HG03432 (cell line): ENCODE data around the gene AIP.
A peak's percentile ranks its signal among the peaks of the same experiment; 100 is the strongest.
"Not testable (repeated sequence)": the region's sequence is repeated elsewhere in the genome, so short reads cannot be mapped to it uniquely, and the experiment has no call there.

Experiments
- ATAC-seq: cut with Tn5 transposase; IDR thresholded peaks from one replicate; pipeline ENCODE4 v1.9.1; 2021; ENCODE audit warnings: mild to moderate bottlenecking, moderate library complexity; ENCODE audit not compliant: unreplicated experiment

AIP gene

DNA sequence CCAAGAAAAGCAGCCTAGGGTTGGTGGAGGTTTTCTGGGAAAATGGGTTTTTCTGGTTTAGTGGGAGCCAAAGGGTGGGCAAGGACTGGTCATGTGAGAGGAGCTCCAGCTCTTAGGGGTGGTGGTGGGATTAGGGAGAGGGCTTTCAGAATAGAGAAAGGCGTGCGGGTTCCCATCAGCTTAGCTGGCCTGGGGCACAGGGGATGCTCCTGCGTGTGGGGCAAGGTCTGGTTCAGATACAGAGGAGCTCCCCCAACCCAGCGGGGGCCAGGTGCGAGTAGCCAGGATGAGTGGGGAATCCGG lies 14.4 kb upstream of the AIP start:
- ATAC-seq = peak; percentile 1

DNA sequence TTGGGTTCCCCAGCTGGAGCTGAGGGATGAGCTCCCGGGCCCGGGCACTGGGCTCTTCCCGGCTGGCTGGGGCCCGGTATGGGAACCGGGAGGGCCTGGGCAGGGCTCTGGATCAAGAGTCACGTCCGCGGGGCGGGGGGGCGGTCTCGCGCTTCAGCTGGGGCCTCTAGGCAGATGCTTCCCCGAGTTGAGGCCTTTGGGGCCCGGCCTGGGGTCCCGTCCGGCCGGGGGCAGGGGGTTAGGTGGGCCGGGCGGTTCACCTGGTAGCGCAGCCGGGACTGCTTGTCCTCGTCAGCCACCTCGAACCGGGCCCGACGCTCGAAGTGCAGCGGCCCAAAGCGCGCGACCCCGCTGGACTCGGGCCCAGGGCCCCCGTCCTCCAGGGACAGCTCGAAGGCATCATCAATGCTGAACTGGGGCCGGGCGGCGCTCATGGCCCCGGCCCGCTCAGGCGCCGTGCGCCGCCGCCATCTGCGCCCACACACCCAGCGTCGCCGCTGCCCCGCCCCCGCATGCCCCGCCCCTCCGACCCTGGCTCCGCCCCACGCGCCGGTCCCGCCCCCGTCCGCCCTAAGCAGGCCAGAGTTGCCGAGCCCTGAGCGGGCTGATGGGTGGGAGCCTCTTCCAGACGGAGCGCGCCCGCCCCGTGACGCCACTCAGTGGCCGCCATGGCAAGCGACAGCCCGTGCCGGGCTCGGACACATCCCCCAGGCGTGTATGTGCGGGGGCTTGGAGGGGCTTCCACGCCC lies 13.9 kb upstream of the AIP start, which contains the start of gene TMEM134:
TSS of gene TMEM134 (minus strand) at position 493 of the 749 bp plus-strand sequence. CDS start at position 434, 59 bp downstream.
- ATAC-seq = peak; percentile 70

GRCh38 chr11:67469508-67469811 lies 13.4 kb upstream of the AIP start:
- no peak for ATAC-seq

DNA sequence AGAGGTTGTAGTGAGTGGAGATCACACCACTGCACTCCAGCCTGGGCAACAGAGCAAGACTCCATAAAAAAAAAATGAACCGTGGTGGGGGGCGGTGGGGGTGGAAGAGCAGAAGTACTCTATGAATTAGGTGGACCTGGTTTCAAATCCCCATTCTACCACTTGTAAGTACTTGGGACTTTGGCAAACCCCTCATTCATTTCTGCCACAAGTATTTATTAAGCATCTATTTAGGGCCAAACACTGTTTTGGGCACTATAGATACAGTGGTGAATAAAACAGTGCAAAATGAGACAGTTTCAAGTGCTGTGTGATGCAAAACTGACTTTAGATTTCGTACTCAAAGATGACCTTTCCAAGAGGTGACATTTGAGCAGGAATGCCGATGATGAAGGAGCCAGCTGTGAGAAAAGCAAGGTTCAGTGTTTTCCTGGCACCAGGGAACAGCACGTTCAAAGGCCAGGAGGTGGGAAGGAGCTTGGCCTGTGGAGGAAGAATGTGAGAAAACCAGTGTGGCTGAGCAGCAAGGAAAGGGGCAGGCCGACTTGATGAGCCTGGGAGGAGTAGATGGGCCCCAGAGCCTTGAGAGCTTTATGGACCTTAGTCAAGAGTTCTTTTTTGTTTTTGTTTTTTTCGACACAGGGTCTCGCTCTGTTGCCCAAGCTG lies 12.4 kb upstream of the AIP start:
- no peak for ATAC-seq

- no peak for ATAC-seq
Observed at GRCh38 chr11:67472882-67473281, 9.9 kb upstream of the AIP start.

DNA sequence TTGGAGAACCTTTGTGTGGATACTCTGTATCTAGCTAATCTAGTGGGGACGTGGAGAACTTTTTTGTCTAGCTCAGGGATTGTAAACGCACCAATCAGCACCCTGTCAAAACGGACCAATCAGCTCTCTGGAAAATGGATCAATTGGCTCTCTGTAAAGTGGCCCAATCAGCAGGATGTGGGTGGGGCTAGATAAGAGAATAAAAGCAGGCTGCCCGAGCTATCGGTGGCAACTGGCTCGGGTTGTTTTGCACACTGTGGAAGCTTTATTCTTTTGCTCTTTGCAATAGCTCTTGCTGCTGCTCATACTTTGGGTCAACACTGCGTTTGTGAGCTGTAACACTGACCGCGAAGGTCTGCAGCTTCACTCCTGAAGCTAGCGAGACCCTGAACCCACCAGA lies 6.1 kb upstream of the AIP start:
- not testable (repeated sequence) for ATAC-seq

DNA sequence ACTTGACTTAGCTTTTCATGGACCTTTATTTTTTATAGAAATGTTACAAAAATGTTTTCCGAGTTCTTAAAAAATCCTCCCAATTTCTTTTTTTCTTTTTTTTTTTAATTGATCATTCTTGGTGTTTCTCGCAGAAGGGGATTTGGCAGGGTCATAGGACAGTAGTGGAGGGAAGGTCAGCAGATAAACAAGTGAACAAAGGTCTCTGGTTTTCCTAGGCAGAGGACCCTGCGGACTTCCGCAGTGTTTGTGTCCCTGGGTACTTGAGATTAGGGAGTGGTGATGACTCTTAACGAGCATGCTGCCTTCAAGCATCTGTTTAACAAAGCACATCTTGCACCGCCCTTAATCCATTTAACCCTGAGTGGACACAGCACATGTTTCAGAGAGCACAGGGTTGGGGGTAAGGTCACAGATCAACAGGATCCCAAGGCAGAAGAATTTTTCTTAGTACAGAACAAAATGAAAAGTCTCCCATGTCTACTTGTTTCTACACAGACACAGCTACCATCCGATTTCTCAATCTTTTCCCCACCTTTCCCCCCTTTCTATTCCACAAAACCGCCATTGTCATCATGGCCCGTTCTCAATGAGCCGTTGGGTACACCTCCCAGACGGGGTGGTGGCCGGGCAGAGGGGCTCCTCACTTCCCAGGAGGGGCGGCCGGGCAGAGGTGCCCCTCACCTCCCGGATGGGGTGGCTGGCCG lies 5.3 kb upstream of the AIP start:
- not testable (repeated sequence) for ATAC-seq

DNA sequence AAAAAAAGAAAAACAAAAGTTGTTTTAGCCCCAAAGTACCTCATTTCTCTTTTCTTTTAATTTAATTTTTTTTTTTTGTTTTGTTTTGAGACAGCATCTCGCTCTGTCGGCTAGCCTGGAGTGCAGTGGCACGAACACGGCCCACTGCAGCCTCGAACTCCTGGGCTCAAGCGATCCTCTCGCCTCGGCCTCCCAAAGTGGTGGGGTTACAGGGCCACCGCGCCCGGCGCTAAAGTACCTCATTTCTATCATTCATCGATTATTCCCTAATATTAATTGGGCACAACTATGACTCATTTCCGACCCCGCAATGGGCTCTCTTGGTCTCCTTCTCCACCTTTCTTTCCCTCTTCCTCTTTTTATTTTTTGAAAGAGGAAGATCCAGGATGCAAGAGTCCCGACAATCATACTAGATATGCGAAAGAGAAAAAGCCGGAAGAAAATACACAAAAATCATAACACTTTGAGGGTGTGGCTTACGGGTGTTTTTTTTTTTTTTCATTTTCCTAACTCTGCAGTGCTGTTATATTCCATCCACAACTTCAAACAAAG lies 475 bp upstream of the AIP start:
- ATAC-seq = no peak

DNA sequence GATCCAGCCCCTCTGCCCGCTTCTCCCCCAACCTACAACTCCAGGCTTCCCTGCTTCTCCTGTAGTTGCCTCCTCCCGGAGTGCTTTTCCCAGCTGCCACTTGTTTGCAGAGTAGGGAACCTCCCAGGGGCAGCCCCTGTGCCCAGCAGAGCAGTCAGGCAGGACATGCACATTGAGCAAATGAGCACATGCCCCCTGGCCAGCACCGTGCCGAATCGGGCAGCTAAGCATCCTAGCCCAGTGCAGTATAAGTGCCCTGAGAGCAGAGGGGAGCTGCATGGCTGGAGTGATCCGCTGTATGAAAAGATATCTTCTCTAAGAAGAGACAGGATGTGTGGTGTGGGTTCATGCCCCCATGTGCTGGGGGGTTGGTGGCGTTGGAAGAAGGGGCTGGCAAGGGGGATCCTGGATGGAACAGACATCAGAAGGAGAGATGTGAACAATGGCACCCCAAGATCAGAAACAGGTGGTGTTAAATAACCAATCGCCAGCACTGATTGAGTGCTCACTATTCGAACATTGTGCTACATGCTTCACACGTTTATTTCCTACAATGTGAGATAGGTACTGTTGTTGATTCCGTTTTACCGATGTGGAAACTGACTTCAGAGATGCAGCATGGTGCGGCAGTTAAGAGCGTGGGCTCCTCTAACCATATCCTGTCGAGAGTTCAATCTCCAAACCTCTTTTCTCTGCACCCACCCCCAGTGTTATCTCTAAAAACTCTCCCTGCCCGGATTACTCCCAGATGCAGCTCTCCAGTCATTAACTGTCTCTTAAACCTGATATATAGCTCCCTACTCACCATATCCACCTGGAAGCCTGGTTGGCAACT lies 1.2 kb downstream of the AIP start:
- ATAC-seq = no peak

DNA sequence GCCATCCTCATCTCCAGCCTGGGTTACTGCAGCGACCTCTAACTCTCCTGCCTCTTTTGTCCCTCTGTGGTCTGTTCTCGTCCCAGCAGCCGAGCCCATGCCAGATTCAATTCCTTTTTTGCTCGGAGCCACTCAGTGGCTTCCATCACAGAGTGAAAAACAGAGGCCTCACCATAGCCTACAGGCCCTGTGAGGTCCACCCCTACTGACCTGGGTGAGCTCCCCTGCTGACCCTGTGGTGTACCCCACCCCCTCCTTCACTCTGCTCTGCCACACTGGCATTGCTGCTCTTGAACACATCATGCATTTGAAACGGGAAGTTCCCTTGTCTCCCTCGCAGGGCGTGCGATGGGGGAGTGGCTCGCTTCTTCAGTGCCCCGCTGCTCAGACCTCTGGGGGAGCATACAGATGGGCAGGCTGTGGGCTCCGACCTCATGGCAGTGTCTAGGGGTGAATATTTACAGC lies 2.1 kb downstream of the AIP start:
- no peak for ATAC-seq

GRCh38 chr11:67485873-67486361 lies 3.1 kb downstream of the AIP start:
- not testable (repeated sequence) for ATAC-seq

DNA sequence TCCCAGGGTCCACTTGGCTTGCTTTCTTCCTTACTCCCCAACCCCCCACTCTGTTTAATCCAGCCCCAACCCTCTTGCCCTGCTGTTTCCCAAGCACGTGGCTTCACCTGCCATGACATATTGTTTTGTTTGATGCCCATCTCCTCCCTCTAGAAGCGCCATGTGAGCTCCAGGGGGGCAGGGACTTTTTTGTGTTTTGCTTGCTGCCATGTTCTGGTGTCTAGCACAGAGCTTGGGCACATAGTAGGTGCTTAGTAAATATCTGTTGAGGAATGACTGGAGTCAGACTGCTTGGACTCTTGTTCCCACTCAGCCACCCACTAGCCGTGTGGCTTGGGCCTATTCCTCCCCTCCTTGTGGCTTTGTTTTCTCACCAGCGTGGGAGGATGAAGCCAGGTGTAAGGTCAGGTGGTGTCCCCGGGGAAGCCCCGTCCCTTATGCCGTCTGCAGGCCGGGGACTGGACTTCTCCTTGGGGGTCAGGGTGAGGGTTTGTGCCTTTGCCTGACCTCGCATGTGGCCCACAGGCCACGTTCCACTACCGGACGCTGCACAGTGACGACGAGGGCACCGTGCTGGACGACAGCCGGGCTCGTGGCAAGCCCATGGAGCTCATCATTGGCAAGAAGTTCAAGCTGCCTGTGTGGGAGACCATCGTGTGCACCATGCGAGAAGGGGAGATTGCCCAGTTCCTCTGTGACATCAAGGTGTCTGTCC lies 3.8 kb downstream of the AIP start:
- ATAC-seq = peak; percentile 23

DNA sequence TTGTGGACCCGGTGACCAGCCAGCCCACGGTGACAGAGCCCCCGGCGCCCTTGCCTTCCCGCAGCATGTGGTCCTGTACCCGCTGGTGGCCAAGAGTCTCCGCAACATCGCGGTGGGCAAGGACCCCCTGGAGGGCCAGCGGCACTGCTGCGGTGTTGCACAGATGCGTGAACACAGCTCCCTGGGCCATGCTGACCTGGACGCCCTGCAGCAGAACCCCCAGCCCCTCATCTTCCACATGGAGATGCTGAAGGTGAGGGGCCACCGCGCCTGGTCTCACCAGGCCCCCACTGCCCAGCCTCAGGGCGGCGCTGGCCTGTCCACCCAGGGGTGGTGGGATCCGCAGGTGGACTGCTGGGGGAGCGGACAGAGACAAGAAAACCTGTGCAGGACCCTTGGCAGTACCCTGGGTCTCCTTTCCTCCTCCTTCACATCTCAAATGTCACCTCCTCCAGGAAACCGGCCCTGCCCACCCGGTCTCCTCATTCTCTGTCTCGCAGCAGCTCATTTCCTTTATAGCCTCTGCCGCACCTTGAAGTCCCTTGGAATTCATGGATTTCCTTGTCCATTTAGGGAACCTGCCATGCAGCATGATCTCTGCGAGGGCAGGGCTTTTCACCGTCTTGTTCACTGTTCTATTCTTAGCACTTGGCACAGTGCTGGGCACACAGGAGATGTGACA lies 6.5 kb downstream of the AIP start:
- no peak for ATAC-seq

DNA sequence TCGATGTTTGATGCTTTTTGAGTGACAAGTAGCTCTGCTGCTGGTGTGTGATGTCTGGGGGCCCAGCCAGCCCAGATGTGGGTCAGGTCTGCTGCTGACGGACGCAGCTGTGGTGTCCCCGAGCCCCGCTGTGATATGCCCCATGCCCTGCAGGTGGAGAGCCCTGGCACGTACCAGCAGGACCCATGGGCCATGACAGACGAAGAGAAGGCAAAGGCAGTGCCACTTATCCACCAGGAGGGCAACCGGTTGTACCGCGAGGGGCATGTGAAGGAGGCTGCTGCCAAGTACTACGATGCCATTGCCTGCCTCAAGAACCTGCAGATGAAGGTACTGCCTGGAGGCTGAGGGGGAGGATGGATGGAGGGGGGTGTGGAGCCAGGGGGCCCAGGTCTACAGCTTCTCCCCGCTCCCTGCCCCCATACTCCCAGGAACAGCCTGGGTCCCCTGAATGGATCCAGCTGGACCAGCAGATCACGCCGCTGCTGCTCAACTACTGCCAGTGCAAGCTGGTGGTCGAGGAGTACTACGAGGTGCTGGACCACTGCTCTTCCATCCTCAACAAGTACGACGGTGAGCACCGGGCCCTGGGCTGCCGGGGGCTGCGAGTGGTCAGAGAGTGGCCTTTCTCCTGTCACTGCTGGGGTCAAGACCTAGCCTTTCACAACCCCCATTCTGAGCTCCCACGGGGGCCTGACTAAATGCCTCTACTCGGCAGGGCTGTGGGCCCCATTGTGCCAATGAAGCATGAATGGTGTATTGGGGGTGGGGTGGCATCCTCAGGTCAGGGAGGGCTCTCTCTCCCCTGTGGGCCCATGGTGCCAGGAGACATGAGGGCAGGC lies 7.3 kb downstream of the AIP start:
- no peak for ATAC-seq

- no peak for ATAC-seq
Observed at GRCh38 chr11:67490727-67491065, 7.9 kb downstream of the AIP start.

DNA sequence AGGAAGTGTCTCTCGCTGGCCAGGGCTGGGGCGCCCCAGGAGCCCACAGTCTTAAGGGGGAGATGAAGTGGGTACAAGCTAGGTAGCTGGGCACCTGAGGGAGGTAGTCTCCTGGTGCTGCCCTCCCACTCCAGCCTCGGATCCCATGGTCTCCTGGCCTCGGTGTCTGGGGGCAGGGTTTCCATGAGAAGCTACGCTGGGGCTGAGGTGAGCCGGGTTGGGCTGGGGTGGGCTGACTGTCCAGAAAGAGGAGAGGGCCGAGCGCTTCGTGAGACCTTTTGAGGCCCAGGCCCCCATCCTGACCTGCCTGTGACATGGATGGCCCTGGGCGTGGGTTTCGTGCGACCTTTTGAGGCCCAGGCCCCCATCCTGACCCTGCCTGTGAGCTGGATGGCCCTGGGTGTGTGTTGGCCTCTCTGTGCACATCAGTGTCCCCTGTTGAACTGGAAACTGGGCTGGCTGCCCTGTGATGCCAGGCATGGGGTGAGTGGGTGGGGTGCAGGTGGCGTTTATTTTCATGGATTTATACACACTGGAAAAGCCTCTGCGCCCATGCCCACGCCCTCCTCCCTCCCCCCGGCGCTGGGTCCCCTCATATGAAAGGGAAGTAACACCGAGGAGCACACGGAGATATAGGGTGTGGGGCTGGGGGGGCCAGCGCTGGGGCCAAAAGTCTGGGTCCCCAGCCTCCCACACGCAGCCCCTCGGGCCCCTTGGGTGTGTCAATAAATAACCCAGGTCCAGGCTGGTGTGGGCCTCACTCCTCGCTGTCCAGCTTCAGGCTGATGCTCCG lies 8.6 kb downstream of the AIP start:
- ATAC-seq = no peak

DNA sequence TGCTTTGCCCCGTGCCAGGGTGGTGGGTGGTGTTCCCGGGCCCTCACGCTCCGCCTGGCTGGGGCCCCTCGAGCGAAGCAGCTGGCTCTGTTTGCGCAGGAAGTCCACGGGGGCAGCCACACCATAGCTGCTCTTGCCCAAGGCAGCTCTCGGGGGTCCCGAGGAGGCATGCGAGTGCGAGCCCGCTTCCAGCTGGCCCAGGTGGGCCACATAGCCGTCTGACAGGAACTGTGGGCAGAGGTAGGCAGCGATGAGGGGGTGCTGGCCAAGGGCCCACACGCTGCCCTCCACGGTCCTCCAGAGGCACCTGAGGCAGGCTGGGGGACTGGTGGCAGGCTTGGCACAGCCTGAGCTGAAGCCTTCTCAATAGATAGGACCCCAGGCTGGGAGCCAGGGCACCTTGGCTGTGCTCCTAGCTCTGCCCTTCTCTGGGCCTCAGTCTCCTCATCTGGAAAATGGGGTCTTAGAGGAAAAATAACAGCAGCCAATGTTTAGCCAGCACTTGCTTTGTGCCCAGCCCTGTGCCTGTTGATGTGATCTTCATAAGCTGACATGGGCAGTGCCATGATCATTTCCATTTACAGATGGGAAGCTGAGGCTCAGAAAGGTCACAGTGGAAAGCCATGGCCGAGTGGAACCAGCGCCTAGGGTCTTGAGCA lies 9.4 kb downstream of the AIP start:
- ATAC-seq = no peak
